Heart left ventricle (tissue), 16 donors: ENCODE results near the gene CERS3. TPM values are rescaled to one million over a fixed set of nuclear protein-coding genes. Genes with fewer than 3 reads are reported as not detected.

Experiments
- ATAC-seq, 4 donors: fragments of 200-7000 bp; cut with Tn5 transposase; one replicate each; pipeline ENCODE4 v1.9.1; 2020 to 2022; ENCODE audit warnings: moderate library complexity in 4 of 4, mild to moderate bottlenecking in 3 of 4, moderate number of reproducible peaks in 1 of 4
- DNase-seq, 5 donors: peaks; one replicate each; pipeline ENCODE4 v3.0.0-alpha.2; 2020
- H3K27ac ChIP-seq, 12 donors: fragments of 200-600 bp; sonication (generic) in 4 of 12; one replicate each; pipeline versions ENCODE4 v1.5.0 to v1.8.0; 2016 to 2022; ENCODE audit warnings: mild to moderate bottlenecking in 2 of 12
- H3K27me3 ChIP-seq, 9 donors: fragments of 200-600 bp; sonication (generic) in 2 of 9; one replicate each; pipeline versions ENCODE4 v1.5.1 to v1.8.0; 2016 to 2022; ENCODE audit warnings: mild to moderate bottlenecking in 3 of 9
- H3K36me3 ChIP-seq, 9 donors: fragments of 200-600 bp; sonication (generic) in 2 of 9; one replicate each; pipeline versions ENCODE4 v1.5.0 to v1.8.0; 2018 to 2022; ENCODE audit warnings: mild to moderate bottlenecking in 2 of 9
- H3K4me1 ChIP-seq, 12 donors: fragments of 200-600 bp; sonication (generic) in 4 of 12; one replicate each; pipeline versions ENCODE4 v1.5.0 to v1.8.0; 2016 to 2022; ENCODE audit warnings: mild to moderate bottlenecking in 3 of 12
- H3K4me3 ChIP-seq, 12 donors: fragments of 200-600 bp; sonication (generic) in 4 of 12; one replicate each; pipeline versions ENCODE4 v1.5.0 to v1.8.0; 2017 to 2022; ENCODE audit warnings: mild to moderate bottlenecking in 9 of 12, moderate library complexity in 4 of 12
- H3K9me3 ChIP-seq, 12 donors: fragments of 200-600 bp; sonication (generic) in 4 of 12; one replicate each; pipeline versions ENCODE4 v1.5.0 to v1.8.0; 2016 to 2022; ENCODE audit warnings: mild to moderate bottlenecking in 1 of 12
- CTCF ChIP-seq, 12 donors: fragments of 200-600 bp; sonication (generic) in 4 of 12; IDR thresholded peaks; one replicate each; pipeline versions ENCODE4 v1.5.0 to v1.8.0; 2018 to 2022; ENCODE audit warnings: antibody characterized with exemption in 12 of 12, mild to moderate bottlenecking in 5 of 12
- POLR2A ChIP-seq, 2 donors: fragments of 450-650 bp; IDR thresholded peaks; one replicate each; pipeline ENCODE4 v1.6.1; 2017; ENCODE audit warnings: antibody characterized with exemption in 2 of 2, mild to moderate bottlenecking in 2 of 2, moderate library complexity in 2 of 2
- WGBS, 4 donors: extraction: QIAGEN DNeasy Blood & Tissue Kit in 2 of 4; methylation state at CpG; one replicate each; pipeline versions ENCODE4 v1.1.5 to v1.1.7; 2013 to 2018; 5-methylcytosine and 5-hydroxymethylcytosine counted together
- intact Hi-C, 10 donors: fragments of 100-400 bp; cut with DNase I; formaldehyde crosslinking; loops; one replicate each; pipeline versions ENCODE4 v1.11.1 to v1.14.2; 2022
- polyA plus RNA-seq, 2 donors: library from polyadenylated mRNA; stranded (reverse); fragments of 200-250 nt; gene quantifications; one replicate each; pipeline ENCODE4 v1.2.3, GENCODE V29; 2013
- total RNA-seq, 9 donors: library from RNA; depleted of rRNA in 2 of 9; stranded (reverse); fragments of >200 nt in 2 of 9; fragmentation: NEBNext Ultra II Directional in 3 of 9; extraction: Animal tissue kit (Norgen Biotek cat#: 25700) in 3 of 9; gene quantifications; one replicate each; pipeline versions ENCODE4 v1.1.0 to v1.2.4, GENCODE V29; 2016 to 2023
- donor health status: ischemic (EF 13 %, LVEDD 7.1; RV severe dilation, severe dysfunction).
- donor health status: healthy with polysubstance abuse.
- donor health status: DM: no; HTN: yes; CAD: no.
- donor health status: DM: no; HTN: no; CAD: no.
- donor health status: ischemic (EF 25% LVEDD 6.9; RV normal size, moderate dysfunction).
- donor health status: ischemic (EF 25% LVEDD 5.7; RV mildly dilated, moderate dysfunction).
- donor health status: healthy.
- donor health status: DM: yes; HTN: yes; CAD: no.
- donor health status: ischemic (EF 35%, LVEDD 5.7; RV mildly dilated, moderate dysfunction).
- donor health status: nonischemic (EF 11% LVEDD 7.7; RV severe dilation, severe dysfunction).
- donor health status: DM: yes; HTN: yes; CAD: no.
- donor health status: PGD.
- donor health status: ischemic (EF 29% LVEDD 5.4; RV normal size, mild dysfunction).
- donor health status: nonischemic (EF 23%, LVEDD 6.1; RV moderate dilation, normal function).

CERS3 gene
- total and polyA plus RNA-seq, 11 donors, result not detected

DNA sequence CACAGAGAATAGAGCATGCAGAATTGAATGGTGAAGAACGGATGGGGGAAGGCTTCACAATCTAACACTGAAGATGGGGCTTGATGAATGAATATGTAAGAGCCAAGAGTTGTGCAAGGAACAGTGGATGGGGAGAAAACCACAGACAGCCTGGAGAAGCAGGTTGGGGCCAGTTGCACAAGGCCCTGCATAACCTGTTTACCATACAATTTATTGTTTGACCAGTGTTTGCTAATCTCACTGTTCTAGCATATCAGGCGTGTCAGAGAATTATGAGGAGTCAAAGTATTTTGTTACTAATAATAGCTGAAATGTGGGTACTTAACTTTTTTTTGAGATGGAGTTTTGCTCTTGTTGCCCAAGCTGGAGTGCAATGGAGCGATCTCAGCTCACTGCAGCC lies 36.8 kb upstream of the CERS3 start:
- intact Hi-C loops, result loop anchor here in 2 of 10 donors (10.0 kb wide), 2 partner anchors 131 to 631 kb away; no protein-coding TSS in a partner anchor

GRCh38 chr15:100560323-100560722 lies 31.6 kb upstream of the CERS3 start:
- no peaks in the 10 kb centered on the region for H3K9me3 ChIP-seq
- no peaks in the 10 kb centered on the region for H3K36me3 ChIP-seq
- ATAC-seq (no peak), DNase-seq (no peak)
- no peak overlapping the region for H3K27ac ChIP-seq
- H3K4me3 ChIP-seq, result no peak overlapping the region
- no peak for TF ChIP-seq CTCF (IDR thresholded peaks at IDR 0.05)
- TF ChIP-seq POLR2A (IDR thresholded peaks at IDR 0.05), result no peak
- no peaks in the 10 kb centered on the region for H3K27me3 ChIP-seq
- no peaks in the 10 kb centered on the region for H3K4me1 ChIP-seq
- intact Hi-C loops, result loop anchor here in 2 of 10 donors (10.0 kb wide), 2 partner anchors 126 to 626 kb away; no protein-coding TSS in a partner anchor

More for the DNA sequence above, 36.8 kb upstream of the CERS3 start:
- TF ChIP-seq POLR2A (IDR thresholded peaks at IDR 0.05), result no peak
- no peak for TF ChIP-seq CTCF (IDR thresholded peaks at IDR 0.05)
- ATAC-seq (no peak), DNase-seq (no peak)
- Histone ChIP-seq H3K27ac (no peak overlapping the region), H3K4me3 (no peak overlapping the region), H3K9me3 (no peaks in the 10 kb centered on the region), H3K4me1 (no peaks in the 10 kb centered on the region), H3K36me3 (peaks cover 0 to 29% (median 24%) of the 10 kb centered on the region in 9 donors), H3K27me3 (no peaks in the 10 kb centered on the region)
- 85 to 91% (median 88%) methylated on average over 3 of the region's 3 CpGs for WGBS, 4 donors

DNA sequence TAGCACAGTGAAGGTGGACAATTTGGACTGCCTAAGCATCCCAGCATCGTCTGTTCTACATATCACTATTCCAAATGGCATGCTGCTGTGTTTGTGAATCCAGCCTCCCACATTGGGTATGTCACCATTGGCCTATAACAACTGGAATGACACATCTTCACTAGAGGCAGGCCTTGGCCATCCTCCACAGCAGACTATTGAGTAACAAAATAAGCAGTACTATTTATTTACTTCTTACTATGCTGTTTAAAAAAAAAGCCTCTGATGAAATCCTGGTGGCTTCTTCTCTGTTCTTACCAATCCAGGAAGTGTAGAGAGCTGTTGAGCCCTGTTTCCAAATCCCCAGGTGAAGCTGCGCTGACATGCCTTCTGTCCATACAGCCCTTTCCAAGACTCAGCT lies 30.6 kb upstream of the CERS3 start:
- 79 to 100% (median 87%) methylated on average over 2 of the region's 2 CpGs for WGBS, 4 donors
- DNase-seq, result peak in 1 of 5 donors; percentile 32
- TF ChIP-seq POLR2A (IDR thresholded peaks at IDR 0.05) (no peak), CTCF (IDR thresholded peaks at IDR 0.05) (no peak)
- Histone ChIP-seq H3K4me3 (no peak overlapping the region), H3K9me3 (no peaks in the 10 kb centered on the region), H3K27me3 (no peaks in the 10 kb centered on the region), H3K27ac (no peak overlapping the region), H3K4me1 (no peaks in the 10 kb centered on the region), H3K36me3 (no peaks in the 10 kb centered on the region)
- intact Hi-C loops, result no loop called here
- ATAC-seq, result peak in 2 of 4 donors; percentile 27 to 42

DNA sequence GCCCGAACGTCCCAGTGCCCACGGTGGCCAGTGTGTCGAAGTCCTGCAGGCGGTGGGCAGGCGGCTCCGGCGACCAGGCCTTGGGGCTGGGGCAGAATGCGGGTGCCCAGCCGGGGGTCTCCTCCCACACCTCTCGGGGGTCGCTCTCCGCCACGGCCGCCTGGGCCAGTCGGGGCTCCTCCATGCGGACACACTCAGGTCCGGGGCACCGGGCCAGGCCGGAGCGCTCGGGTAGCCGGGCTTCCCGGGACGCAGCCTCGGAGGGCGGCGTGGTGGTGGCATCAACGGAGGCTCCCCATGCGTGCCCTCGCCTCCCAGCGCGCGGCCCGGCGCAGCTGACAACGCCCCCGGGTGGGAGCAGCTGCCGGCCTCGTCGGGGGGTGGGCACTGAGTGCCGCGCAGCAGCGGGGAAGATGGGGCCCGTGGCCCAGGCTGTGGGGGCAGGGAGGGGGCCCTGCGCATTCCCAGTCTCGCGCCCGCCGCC lies 30.1 kb upstream of the CERS3 start:
- Histone ChIP-seq H3K27me3 (no peaks in the 10 kb centered on the region), H3K36me3 (no peaks in the 10 kb centered on the region), H3K9me3 (no peaks in the 10 kb centered on the region), H3K27ac (no peak overlapping the region), H3K4me1 (no peaks in the 10 kb centered on the region), H3K4me3 (no peak overlapping the region)
- ATAC-seq, result peak in 1 of 4 donors; percentile 33
- no peak for TF ChIP-seq CTCF (IDR thresholded peaks at IDR 0.05)
- no peak for TF ChIP-seq POLR2A (IDR thresholded peaks at IDR 0.05)
- WGBS, 4 donors, result 94 to 96% (median 95%) methylated on average over 21 to 50 of the region's 50 CpGs
- DNase-seq, result peak in 1 of 5 donors; percentile 64
- intact Hi-C loops, result no loop called here
